WTC11 (cell line): ENCODE data around the gene CPXM2. TPM values are rescaled to one million over a fixed set of nuclear protein-coding genes. Genes with fewer than 3 reads are reported as not detected.

Source experiments
- ATAC-seq: fragments of 200-7000 bp; cut with Tn5 transposase; 2 replicates; pipeline ENCODE4 v1.10.0; 2021; ENCODE audit warnings: mild to moderate bottlenecking, moderate library complexity
- CTCF ChIA-PET: fragments of 300-600 bp; sonication (Branson Sonifier 250); formaldehyde crosslinking; loops from one replicate; lab custom pipeline; 2021; ENCODE audit warnings: antibody characterized with exemption; lab: Charles Lee
- POLR2A ChIA-PET: fragments of 350-600 bp; sonication (Branson Sonifier 250); formaldehyde crosslinking; loops from one replicate; lab custom pipeline; 2021; ENCODE audit warnings: antibody characterized with exemption; lab: Charles Lee
- DNase-seq: peaks from one replicate; pipeline ENCODE4 v3.0.0; 2021; ENCODE audit warnings: low spot score
- H3K27ac Mint-ChIP-seq: 2 replicates; pipeline ENCODE4 v1.8.0; 2021; ENCODE audit warnings: mixed read lengths
- H3K27me3 Mint-ChIP-seq: 2 replicates; pipeline ENCODE4 v1.8.0; 2021; ENCODE audit warnings: low read depth, mild to moderate bottlenecking, moderate library complexity, mixed read lengths
- H3K36me3 Mint-ChIP-seq: 2 replicates; pipeline ENCODE4 v1.8.0; 2021; ENCODE audit warnings: mixed read lengths
- H3K4me1 Mint-ChIP-seq: 2 replicates; pipeline ENCODE4 v1.8.0; 2022; ENCODE audit warnings: mixed read lengths
- H3K4me3 Mint-ChIP-seq: 2 replicates; pipeline ENCODE4 v1.8.0; 2021; ENCODE audit warnings: mild to moderate bottlenecking, moderate library complexity, mixed read lengths
- H3K9me3 Mint-ChIP-seq: 2 replicates; pipeline ENCODE4 v1.8.0; 2021; ENCODE audit warnings: mixed read lengths
- EMX1 ChIP-seq: fragments of 250-450 bp; sonication (Bioruptor Pico); IDR thresholded peaks from 2 replicates; pipeline ENCODE4 v1.8.0; 2021; ENCODE audit warnings: mild to moderate bottlenecking
- ETV6 ChIP-seq: sonication (generic); formaldehyde crosslinking; IDR thresholded peaks from 2 replicates; pipeline ENCODE4 v1.8.1; 2022; ENCODE audit warnings: mild to moderate bottlenecking, missing genetic modification reagents
- HMGA2 ChIP-seq: fragments of 250-450 bp; sonication (Bioruptor Pico); IDR thresholded peaks from 2 replicates; pipeline ENCODE4 v1.4.0; 2021; ENCODE audit warnings: mild to moderate bottlenecking, moderate library complexity
- NFE2L1 ChIP-seq: sonication (generic); formaldehyde crosslinking; IDR thresholded peaks from 2 replicates; pipeline ENCODE4 v1.8.1; 2023; ENCODE audit warnings: missing genetic modification reagents
- NR2C2 ChIP-seq: sonication (generic); formaldehyde crosslinking; IDR thresholded peaks from 2 replicates; pipeline ENCODE4 v1.8.0; 2022; ENCODE audit warnings: mild to moderate bottlenecking, missing genetic modification reagents
- SMAD4 ChIP-seq: sonication (generic); formaldehyde crosslinking; IDR thresholded peaks from 2 replicates; pipeline ENCODE4 v1.8.0; 2022; ENCODE audit warnings: mild to moderate bottlenecking, missing genetic modification reagents
- TCF7 ChIP-seq: sonication (generic); formaldehyde crosslinking; IDR thresholded peaks from 2 replicates; pipeline ENCODE4 v1.8.0; 2022; ENCODE audit warnings: mild to moderate bottlenecking, low read depth, missing genetic modification reagents, moderate library complexity
- TEAD1 ChIP-seq: sonication (generic); formaldehyde crosslinking; IDR thresholded peaks from 2 replicates; pipeline ENCODE4 v1.8.0; 2022; ENCODE audit warnings: mild to moderate bottlenecking, missing genetic modification reagents
- ZNF423 ChIP-seq: fragments of 250-450 bp; sonication (Bioruptor Pico); IDR thresholded peaks from 2 replicates; pipeline ENCODE4 v2.1.2; 2022; ENCODE audit warnings: mild to moderate bottlenecking, moderate library complexity
- total RNA-seq: library from RNA; stranded (reverse); gene quantifications from 3 replicates; pipeline ENCODE4 v1.2.3, GENCODE V29; 2021
- TF ChIP-seq, protein P1 (sequence below): sonication (generic); formaldehyde crosslinking; IDR thresholded peaks from 2 replicates; pipeline ENCODE4 v1.8.1; 2023; ENCODE audit warnings: mild to moderate bottlenecking, missing genetic modification reagents, borderline replicate concordance
- TF ChIP-seq, protein P2 (sequence below): sonication (generic); formaldehyde crosslinking; IDR thresholded peaks from 2 replicates; pipeline ENCODE4 v1.8.1; 2022; ENCODE audit warnings: low read depth, mild to moderate bottlenecking, moderate library complexity, missing genetic modification reagents, borderline replicate concordance
- TF ChIP-seq, protein P3 (sequence below): sonication (generic); formaldehyde crosslinking; IDR thresholded peaks from 2 replicates; pipeline ENCODE4 v1.8.0; 2022; ENCODE audit warnings: mild to moderate bottlenecking, missing genetic modification reagents
- TF ChIP-seq, protein P4 (sequence below): sonication (generic); formaldehyde crosslinking; IDR thresholded peaks from 2 replicates; pipeline ENCODE4 v1.8.0; 2023; ENCODE audit warnings: mild to moderate bottlenecking, missing genetic modification reagents
- TF ChIP-seq, protein P5 (sequence below): sonication (generic); formaldehyde crosslinking; IDR thresholded peaks from 2 replicates; pipeline ENCODE4 v1.8.1; 2023; ENCODE audit warnings: mild to moderate bottlenecking, missing genetic modification reagents
- TF ChIP-seq, protein P6 (sequence below): fragments of 250-450 bp; sonication (Bioruptor Pico); IDR thresholded peaks from 2 replicates; pipeline ENCODE4 v1.9.0; 2021; ENCODE audit warnings: mild to moderate bottlenecking

Gene CPXM2
- total RNA-seq, 1 experiment from 2014 or later = 3.4 TPM

DNA sequence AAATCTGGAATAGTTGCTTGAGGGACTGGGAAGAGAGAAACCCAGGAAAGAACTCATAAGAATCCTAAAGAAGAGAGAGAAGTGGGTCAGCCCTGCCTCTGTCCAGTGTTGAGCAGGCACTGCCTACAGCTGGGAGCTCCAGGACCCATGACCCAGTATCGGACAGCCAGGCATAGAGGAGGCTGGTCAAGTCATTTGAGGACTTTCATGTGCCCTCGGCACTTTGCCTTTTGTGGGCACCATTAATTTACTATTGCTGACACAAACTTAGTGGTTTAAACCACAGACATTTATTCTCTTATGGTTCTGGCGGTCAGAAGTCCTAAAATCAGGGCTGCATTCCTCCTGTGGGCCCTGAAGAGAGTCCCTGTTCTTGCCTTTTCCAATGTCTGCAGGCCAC lies 60.3 kb downstream of the CPXM2 start:
- H3K27ac Mint-ChIP-seq = no peak overlapping the region
- TF ChIP-seq, protein P1, sequence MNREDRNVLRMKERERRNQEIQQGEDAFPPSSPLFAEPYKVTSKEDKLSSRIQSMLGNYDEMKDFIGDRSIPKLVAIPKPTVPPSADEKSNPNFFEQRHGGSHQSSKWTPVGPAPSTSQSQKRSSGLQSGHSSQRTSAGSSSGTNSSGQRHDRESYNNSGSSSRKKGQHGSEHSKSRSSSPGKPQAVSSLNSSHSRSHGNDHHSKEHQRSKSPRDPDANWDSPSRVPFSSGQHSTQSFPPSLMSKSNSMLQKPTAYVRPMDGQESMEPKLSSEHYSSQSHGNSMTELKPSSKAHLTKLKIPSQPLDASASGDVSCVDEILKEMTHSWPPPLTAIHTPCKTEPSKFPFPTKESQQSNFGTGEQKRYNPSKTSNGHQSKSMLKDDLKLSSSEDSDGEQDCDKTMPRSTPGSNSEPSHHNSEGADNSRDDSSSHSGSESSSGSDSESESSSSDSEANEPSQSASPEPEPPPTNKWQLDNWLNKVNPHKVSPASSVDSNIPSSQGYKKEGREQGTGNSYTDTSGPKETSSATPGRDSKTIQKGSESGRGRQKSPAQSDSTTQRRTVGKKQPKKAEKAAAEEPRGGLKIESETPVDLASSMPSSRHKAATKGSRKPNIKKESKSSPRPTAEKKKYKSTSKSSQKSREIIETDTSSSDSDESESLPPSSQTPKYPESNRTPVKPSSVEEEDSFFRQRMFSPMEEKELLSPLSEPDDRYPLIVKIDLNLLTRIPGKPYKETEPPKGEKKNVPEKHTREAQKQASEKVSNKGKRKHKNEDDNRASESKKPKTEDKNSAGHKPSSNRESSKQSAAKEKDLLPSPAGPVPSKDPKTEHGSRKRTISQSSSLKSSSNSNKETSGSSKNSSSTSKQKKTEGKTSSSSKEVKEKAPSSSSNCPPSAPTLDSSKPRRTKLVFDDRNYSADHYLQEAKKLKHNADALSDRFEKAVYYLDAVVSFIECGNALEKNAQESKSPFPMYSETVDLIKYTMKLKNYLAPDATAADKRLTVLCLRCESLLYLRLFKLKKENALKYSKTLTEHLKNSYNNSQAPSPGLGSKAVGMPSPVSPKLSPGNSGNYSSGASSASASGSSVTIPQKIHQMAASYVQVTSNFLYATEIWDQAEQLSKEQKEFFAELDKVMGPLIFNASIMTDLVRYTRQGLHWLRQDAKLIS (CRISPR knock-in tag) = no peak
- TF ChIP-seq HMGA2 (CRISPR knock-in tag) = no peak
- TF ChIP-seq, all 79 proteins: peak for 0
- H3K4me3 Mint-ChIP-seq = no peak overlapping the region
- no peaks in the 10 kb centered on the region; the same call in 1 of the 2 replicates for H3K27me3 Mint-ChIP-seq
- DNase-seq (no peak), ATAC-seq (no peak)
- ChIA-PET POLR2A (no interaction called here), CTCF (no interaction called here)
- no peaks in the 10 kb centered on the region; the same call in 1 of the 2 replicates for H3K36me3 Mint-ChIP-seq
- H3K4me1 Mint-ChIP-seq = peaks cover 12% of the 10 kb centered on the region
- H3K9me3 Mint-ChIP-seq = no peaks in the 10 kb centered on the region

DNA sequence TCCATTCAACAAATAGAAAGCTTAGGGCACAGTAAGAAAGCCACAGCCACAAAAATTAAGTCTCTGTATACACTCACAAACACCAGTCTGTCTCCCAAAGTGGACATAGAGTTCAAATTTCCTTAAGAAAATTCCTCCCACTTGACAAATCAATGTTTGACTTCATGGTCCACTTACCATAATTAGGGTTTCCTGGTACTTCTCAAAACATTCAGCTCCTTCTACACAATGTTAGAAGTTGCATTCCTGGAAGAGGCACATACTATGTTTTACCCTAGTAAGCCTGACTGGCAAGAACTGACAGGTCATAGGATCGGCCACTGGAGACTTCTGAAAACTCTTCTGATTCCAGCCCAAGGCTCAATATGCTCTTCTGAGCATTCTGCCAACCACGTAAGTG lies 70.5 kb downstream of the CPXM2 start:
- ATAC-seq = no peak
- Mint-ChIP-seq H3K4me1 (no peaks in the 10 kb centered on the region), H3K9me3 (peaks cover 25% of the 10 kb centered on the region), H3K27me3 (no peaks in the 10 kb centered on the region), H3K27ac (no peak overlapping the region), H3K4me3 (no peak overlapping the region), H3K36me3 (no peaks in the 10 kb centered on the region)
- no peak for DNase-seq
- POLR2A ChIA-PET = no interaction called here
- TF ChIP-seq, protein P2, sequence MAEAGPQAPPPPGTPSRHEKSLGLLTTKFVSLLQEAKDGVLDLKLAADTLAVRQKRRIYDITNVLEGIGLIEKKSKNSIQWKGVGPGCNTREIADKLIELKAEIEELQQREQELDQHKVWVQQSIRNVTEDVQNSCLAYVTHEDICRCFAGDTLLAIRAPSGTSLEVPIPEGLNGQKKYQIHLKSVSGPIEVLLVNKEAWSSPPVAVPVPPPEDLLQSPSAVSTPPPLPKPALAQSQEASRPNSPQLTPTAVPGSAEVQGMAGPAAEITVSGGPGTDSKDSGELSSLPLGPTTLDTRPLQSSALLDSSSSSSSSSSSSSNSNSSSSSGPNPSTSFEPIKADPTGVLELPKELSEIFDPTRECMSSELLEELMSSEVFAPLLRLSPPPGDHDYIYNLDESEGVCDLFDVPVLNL = no peak
- TF ChIP-seq ZNF423 (no peak), SMAD4 (CRISPR knock-in tag) (no peak), NR2C2 (no peak), ETV6 (no peak), HMGA2 (CRISPR knock-in tag) (no peak), NFE2L1 (CRISPR knock-in tag) (no peak), TEAD1 (CRISPR knock-in tag) (no peak), TCF7 (CRISPR knock-in tag) (no peak), EMX1 (CRISPR knock-in tag) (no peak)
- TF ChIP-seq, protein P3, sequence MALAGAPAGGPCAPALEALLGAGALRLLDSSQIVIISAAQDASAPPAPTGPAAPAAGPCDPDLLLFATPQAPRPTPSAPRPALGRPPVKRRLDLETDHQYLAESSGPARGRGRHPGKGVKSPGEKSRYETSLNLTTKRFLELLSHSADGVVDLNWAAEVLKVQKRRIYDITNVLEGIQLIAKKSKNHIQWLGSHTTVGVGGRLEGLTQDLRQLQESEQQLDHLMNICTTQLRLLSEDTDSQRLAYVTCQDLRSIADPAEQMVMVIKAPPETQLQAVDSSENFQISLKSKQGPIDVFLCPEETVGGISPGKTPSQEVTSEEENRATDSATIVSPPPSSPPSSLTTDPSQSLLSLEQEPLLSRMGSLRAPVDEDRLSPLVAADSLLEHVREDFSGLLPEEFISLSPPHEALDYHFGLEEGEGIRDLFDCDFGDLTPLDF (CRISPR knock-in tag) = no peak
- TF ChIP-seq, protein P4, sequence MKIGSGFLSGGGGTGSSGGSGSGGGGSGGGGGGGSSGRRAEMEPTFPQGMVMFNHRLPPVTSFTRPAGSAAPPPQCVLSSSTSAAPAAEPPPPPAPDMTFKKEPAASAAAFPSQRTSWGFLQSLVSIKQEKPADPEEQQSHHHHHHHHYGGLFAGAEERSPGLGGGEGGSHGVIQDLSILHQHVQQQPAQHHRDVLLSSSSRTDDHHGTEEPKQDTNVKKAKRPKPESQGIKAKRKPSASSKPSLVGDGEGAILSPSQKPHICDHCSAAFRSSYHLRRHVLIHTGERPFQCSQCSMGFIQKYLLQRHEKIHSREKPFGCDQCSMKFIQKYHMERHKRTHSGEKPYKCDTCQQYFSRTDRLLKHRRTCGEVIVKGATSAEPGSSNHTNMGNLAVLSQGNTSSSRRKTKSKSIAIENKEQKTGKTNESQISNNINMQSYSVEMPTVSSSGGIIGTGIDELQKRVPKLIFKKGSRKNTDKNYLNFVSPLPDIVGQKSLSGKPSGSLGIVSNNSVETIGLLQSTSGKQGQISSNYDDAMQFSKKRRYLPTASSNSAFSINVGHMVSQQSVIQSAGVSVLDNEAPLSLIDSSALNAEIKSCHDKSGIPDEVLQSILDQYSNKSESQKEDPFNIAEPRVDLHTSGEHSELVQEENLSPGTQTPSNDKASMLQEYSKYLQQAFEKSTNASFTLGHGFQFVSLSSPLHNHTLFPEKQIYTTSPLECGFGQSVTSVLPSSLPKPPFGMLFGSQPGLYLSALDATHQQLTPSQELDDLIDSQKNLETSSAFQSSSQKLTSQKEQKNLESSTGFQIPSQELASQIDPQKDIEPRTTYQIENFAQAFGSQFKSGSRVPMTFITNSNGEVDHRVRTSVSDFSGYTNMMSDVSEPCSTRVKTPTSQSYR (CRISPR knock-in tag) = no peak
- TF ChIP-seq, protein P5, sequence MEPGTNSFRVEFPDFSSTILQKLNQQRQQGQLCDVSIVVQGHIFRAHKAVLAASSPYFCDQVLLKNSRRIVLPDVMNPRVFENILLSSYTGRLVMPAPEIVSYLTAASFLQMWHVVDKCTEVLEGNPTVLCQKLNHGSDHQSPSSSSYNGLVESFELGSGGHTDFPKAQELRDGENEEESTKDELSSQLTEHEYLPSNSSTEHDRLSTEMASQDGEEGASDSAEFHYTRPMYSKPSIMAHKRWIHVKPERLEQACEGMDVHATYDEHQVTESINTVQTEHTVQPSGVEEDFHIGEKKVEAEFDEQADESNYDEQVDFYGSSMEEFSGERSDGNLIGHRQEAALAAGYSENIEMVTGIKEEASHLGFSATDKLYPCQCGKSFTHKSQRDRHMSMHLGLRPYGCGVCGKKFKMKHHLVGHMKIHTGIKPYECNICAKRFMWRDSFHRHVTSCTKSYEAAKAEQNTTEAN = no peak
- TF ChIP-seq, protein P6, sequence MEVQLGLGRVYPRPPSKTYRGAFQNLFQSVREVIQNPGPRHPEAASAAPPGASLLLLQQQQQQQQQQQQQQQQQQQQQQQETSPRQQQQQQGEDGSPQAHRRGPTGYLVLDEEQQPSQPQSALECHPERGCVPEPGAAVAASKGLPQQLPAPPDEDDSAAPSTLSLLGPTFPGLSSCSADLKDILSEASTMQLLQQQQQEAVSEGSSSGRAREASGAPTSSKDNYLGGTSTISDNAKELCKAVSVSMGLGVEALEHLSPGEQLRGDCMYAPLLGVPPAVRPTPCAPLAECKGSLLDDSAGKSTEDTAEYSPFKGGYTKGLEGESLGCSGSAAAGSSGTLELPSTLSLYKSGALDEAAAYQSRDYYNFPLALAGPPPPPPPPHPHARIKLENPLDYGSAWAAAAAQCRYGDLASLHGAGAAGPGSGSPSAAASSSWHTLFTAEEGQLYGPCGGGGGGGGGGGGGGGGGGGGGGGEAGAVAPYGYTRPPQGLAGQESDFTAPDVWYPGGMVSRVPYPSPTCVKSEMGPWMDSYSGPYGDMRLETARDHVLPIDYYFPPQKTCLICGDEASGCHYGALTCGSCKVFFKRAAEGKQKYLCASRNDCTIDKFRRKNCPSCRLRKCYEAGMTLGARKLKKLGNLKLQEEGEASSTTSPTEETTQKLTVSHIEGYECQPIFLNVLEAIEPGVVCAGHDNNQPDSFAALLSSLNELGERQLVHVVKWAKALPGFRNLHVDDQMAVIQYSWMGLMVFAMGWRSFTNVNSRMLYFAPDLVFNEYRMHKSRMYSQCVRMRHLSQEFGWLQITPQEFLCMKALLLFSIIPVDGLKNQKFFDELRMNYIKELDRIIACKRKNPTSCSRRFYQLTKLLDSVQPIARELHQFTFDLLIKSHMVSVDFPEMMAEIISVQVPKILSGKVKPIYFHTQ (CRISPR knock-in tag) = no peak
- CTCF ChIA-PET = no interaction called here
